Loucy (cell line): ENCODE results near the gene WNK2.

Experiments
- H2AFZ ChIP-seq: fragments of 200-600 bp; sonication (generic); 2 replicates; pipeline ENCODE4 v1.6.0; 2016; ENCODE audit warnings: antibody characterized with exemption, mild to moderate bottlenecking, low read length, moderate library complexity
- H3F3A ChIP-seq: fragments of 200-600 bp; 2 replicates; pipeline ENCODE4 v1.6.0; 2016; ENCODE audit warnings: antibody characterized with exemption, low read depth, mild to moderate bottlenecking
- H3K27me3 ChIP-seq: fragments of 200-600 bp; sonication (generic); 2 replicates; pipeline ENCODE4 v1.6.1; 2014; ENCODE audit warnings: low read length, mild to moderate bottlenecking; ENCODE audit not compliant: insufficient read depth, poor library complexity, severe bottlenecking
- H3K36me3 ChIP-seq: fragments of 200-600 bp; sonication (generic); 2 replicates; pipeline ENCODE4 v1.6.1; 2016; ENCODE audit warnings: low read length; ENCODE audit not compliant: insufficient read depth
- H3K4me1 ChIP-seq: fragments of 200-600 bp; sonication (generic); 2 replicates; pipeline ENCODE4 v1.5.1; 2014; ENCODE audit warnings: low read length, mild to moderate bottlenecking; ENCODE audit not compliant: insufficient read depth, poor library complexity, severe bottlenecking
- H3K4me2 ChIP-seq: fragments of 200-600 bp; sonication (generic); 2 replicates; pipeline ENCODE4 v1.6.0; 2014; ENCODE audit warnings: antibody characterized with exemption, low read length, low read depth, mild to moderate bottlenecking; ENCODE audit not compliant: poor library complexity, severe bottlenecking
- H3K4me3 ChIP-seq: fragments of 200-600 bp; sonication (generic); 2 replicates; pipeline ENCODE4 v1.5.1; 2014; ENCODE audit warnings: low read length, mild to moderate bottlenecking, mixed read lengths; ENCODE audit not compliant: poor library complexity, severe bottlenecking
- H3K79me2 ChIP-seq: fragments of 200-600 bp; sonication (generic); 2 replicates; pipeline ENCODE4 v1.6.1; 2014; ENCODE audit warnings: low read length; ENCODE audit not compliant: insufficient read depth
- H3K9ac ChIP-seq: fragments of 200-600 bp; sonication (generic); 2 replicates; pipeline ENCODE4 v1.6.0; 2014; ENCODE audit warnings: mild to moderate bottlenecking, low read depth, low read length, moderate library complexity; ENCODE audit not compliant: poor library complexity, severe bottlenecking
- H3K9me2 ChIP-seq: fragments of 200-600 bp; sonication (generic); replicated peaks from 2 replicates; pipeline ENCODE4 v1.6.1; 2016; ENCODE audit warnings: low read depth, low read length, mixed read lengths
- H3K9me3 ChIP-seq: fragments of 200-600 bp; sonication (generic); 2 replicates; pipeline ENCODE4 v1.6.1; 2014; ENCODE audit warnings: mild to moderate bottlenecking, antibody characterized with exemption, low read length, low read depth; ENCODE audit not compliant: insufficient read depth
- H4K20me1 ChIP-seq: fragments of 200-600 bp; sonication (generic); 2 replicates; pipeline ENCODE4 v1.6.0; 2014; ENCODE audit warnings: antibody characterized with exemption, low read length, mild to moderate bottlenecking; ENCODE audit not compliant: insufficient read depth, poor library complexity, severe bottlenecking
- CTCF ChIP-seq: fragments of 200-600 bp; sonication (generic); conservative IDR thresholded peaks from 2 replicates; pipeline ENCODE4 v1.5.1; 2014; ENCODE audit warnings: mild to moderate bottlenecking, antibody characterized with exemption, low read length
- EZH2phosphoT487 ChIP-seq: fragments of 200-600 bp; IDR thresholded peaks from 2 replicates; pipeline ENCODE4 v1.6.1; 2018; ENCODE audit warnings: antibody characterized with exemption, mild to moderate bottlenecking, moderate library complexity, borderline replicate concordance

Gene WNK2

GRCh38 chr9:93209576-93210323, 25.8 kb downstream of the WNK2 start:
- Histone ChIP-seq H3K9me3 (no peaks in the 10 kb centered on the region; the same call in 1 of the 2 replicates), H3K9ac (no peak overlapping the region), H4K20me1 (no peaks in the 10 kb centered on the region), H3K79me2 (no peaks in the 10 kb centered on the region), H3K4me3 (no peak overlapping the region), H2AFZ (no peak overlapping the region), H3K9me2 (no peaks in the 10 kb centered on the region), H3K4me2 (no peak overlapping the region), H3K36me3 (no peaks in the 10 kb centered on the region), H3F3A (no peaks in the 10 kb centered on the region), H3K4me1 (peaks cover 3% of the 10 kb centered on the region), H3K27me3 (no peaks in the 10 kb centered on the region)
- TF ChIP-seq CTCF (no peak), EZH2phosphoT487 (no peak)

GRCh38 chr9:93210324-93210973, 26.5 kb downstream of the WNK2 start:
- Histone ChIP-seq H3K4me3 (no peak overlapping the region), H3K9me2 (no peaks in the 10 kb centered on the region), H3K36me3 (no peaks in the 10 kb centered on the region), H3K9ac (no peak overlapping the region), H3K79me2 (no peaks in the 10 kb centered on the region), H4K20me1 (no peaks in the 10 kb centered on the region), H2AFZ (no peak overlapping the region), H3K4me2 (no peak overlapping the region), H3F3A (no peaks in the 10 kb centered on the region), H3K9me3 (no peaks in the 10 kb centered on the region; the same call in 1 of the 2 replicates), H3K4me1 (no peaks in the 10 kb centered on the region), H3K27me3 (no peaks in the 10 kb centered on the region)
- TF ChIP-seq EZH2phosphoT487: no peak
- TF ChIP-seq CTCF: no peak

- no peaks in the 10 kb centered on the region for H3K27me3 ChIP-seq
- H3K4me3 ChIP-seq: no peak overlapping the region
- H3K36me3 ChIP-seq: no peaks in the 10 kb centered on the region
- H4K20me1 ChIP-seq: no peaks in the 10 kb centered on the region
- H3F3A ChIP-seq: no peaks in the 10 kb centered on the region
- no peak for TF ChIP-seq EZH2phosphoT487
- TF ChIP-seq CTCF: no peak
- no peak overlapping the region for H2AFZ ChIP-seq
- H3K9me2 ChIP-seq: no peaks in the 10 kb centered on the region
- no peaks in the 10 kb centered on the region; the same call in 1 of the 2 replicates for H3K9me3 ChIP-seq
- no peak overlapping the region for H3K9ac ChIP-seq
- H3K4me1 ChIP-seq: no peaks in the 10 kb centered on the region
- no peaks in the 10 kb centered on the region for H3K79me2 ChIP-seq
- H3K4me2 ChIP-seq: no peak overlapping the region
Measured at GRCh38 chr9:93210974-93211653, 27.2 kb downstream of the WNK2 start.
